ENCODE measurements around the gene TCP11.

DNA sequence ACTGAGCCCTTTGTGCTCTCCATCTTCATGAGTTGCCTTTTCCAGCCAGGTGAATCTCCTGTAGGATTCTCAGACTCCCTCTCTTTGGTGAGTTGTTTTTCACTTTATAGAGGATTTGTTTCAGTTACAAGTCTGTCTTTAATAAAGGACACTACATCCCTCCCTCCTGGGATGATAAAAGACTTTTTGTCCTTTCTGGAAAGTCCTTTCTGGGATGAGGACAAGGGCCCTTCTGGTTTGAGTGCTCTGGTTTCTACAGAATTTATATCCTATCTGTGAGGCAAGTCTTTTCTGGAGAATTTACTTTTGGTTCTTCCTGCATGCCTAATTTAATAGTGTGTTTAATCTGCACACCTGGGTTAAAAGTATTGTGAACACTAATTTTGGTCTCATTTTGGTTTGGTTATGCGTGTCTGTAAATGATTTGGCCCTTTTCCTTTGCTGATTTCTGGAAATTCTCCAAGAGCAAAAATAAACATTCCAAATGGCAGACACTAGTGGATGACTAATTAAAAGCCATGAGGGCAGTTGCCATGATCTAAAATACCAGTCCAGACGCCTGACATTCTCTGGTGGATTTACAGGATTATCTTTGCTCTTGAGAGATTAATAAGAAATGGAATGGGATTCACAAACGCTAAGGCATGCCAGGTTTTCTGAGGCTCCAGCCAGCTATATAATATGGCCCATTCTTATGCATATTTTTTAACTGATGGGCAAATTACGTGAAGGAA is 44.8 kb downstream of the TCP11 start:
- no peak for TF ChIP-seq EZH2 (IDR thresholded peaks at IDR 0.05; ENCODE audit: borderline replicate concordance, insufficient read depth, low read depth, low read length, poor library complexity, severe bottlenecking)
- TF ChIP-seq, protein P1, sequence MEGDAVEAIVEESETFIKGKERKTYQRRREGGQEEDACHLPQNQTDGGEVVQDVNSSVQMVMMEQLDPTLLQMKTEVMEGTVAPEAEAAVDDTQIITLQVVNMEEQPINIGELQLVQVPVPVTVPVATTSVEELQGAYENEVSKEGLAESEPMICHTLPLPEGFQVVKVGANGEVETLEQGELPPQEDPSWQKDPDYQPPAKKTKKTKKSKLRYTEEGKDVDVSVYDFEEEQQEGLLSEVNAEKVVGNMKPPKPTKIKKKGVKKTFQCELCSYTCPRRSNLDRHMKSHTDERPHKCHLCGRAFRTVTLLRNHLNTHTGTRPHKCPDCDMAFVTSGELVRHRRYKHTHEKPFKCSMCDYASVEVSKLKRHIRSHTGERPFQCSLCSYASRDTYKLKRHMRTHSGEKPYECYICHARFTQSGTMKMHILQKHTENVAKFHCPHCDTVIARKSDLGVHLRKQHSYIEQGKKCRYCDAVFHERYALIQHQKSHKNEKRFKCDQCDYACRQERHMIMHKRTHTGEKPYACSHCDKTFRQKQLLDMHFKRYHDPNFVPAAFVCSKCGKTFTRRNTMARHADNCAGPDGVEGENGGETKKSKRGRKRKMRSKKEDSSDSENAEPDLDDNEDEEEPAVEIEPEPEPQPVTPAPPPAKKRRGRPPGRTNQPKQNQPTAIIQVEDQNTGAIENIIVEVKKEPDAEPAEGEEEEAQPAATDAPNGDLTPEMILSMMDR (IDR thresholded peaks at IDR 0.05): no peak

Data from B cell (primary cell).